Measurements from ENCODE around the gene RANGAP1.

DNA sequence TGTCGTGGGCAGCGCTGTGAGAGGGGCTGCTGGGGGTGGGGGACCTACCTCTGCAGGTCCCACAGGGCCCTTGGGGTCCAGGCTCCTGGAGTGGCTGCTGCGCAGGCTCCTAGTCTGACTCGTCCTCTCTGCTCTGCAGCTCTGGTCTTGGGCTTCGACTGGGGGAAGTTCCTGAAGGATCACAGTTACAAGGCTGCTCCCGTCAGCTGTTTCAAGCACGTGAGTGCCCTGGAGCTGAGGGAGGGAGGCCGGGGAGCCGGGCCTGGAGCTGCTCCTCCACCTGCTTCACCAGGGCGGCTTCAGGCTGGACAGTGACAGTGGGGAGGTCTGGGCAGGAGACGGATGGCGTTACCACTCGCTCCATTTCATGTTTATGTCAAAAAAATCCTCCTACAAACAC is 69.0 kb downstream of the RANGAP1 start:
- TF ChIP-seq, protein P1, sequence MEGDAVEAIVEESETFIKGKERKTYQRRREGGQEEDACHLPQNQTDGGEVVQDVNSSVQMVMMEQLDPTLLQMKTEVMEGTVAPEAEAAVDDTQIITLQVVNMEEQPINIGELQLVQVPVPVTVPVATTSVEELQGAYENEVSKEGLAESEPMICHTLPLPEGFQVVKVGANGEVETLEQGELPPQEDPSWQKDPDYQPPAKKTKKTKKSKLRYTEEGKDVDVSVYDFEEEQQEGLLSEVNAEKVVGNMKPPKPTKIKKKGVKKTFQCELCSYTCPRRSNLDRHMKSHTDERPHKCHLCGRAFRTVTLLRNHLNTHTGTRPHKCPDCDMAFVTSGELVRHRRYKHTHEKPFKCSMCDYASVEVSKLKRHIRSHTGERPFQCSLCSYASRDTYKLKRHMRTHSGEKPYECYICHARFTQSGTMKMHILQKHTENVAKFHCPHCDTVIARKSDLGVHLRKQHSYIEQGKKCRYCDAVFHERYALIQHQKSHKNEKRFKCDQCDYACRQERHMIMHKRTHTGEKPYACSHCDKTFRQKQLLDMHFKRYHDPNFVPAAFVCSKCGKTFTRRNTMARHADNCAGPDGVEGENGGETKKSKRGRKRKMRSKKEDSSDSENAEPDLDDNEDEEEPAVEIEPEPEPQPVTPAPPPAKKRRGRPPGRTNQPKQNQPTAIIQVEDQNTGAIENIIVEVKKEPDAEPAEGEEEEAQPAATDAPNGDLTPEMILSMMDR (IDR thresholded peaks at IDR 0.05; ENCODE audit: control extremely low read depth in 1 of 3, insufficient read depth in 1 of 3, low read depth in 1 of 3, low read length in 3 of 3), result no peak
- TF ChIP-seq POLR2A (IDR thresholded peaks at IDR 0.05; ENCODE audit: control extremely low read depth in 1 of 2, low read depth in 2 of 2, low read length in 2 of 2), result no peak
- TF ChIP-seq EZH2 (IDR thresholded peaks at IDR 0.05; ENCODE audit: low read depth, low read length, severe bottlenecking), result no peak
- TF ChIP-seq JUN (IDR thresholded peaks at IDR 0.05; ENCODE audit: low read depth, low read length), result no peak
- TF ChIP-seq TBP (IDR thresholded peaks at IDR 0.05; ENCODE audit: low read depth, low read length), result no peak
- no peak for TF ChIP-seq GTF2F1 (IDR thresholded peaks at IDR 0.05; ENCODE audit: borderline replicate concordance, low read depth, low read length)
- no peak for TF ChIP-seq JUND (IDR thresholded peaks at IDR 0.05; ENCODE audit: low read length)
- TF ChIP-seq SUZ12 (IDR thresholded peaks at IDR 0.05; ENCODE audit: low read length), result no peak
- no peak for TF ChIP-seq CHD2 (IDR thresholded peaks at IDR 0.05; ENCODE audit: low read length)
- TF ChIP-seq SP1 (IDR thresholded peaks at IDR 0.05; ENCODE audit: low read depth, low read length), result no peak
- no peak for TF ChIP-seq POLR2AphosphoS5 (IDR thresholded peaks at IDR 0.05; ENCODE audit: low read depth, low read length)
- TF ChIP-seq GABPA (IDR thresholded peaks at IDR 0.05; ENCODE audit: borderline replicate concordance, insufficient read depth, low read length), result no peak
- no peak for TF ChIP-seq SP4 (IDR thresholded peaks at IDR 0.05; ENCODE audit: low read length)
